ENCODE data around the gene NRG3. TPM values are rescaled to one million over a fixed set of nuclear protein-coding genes. Genes with fewer than 3 reads are reported as not detected.

Gene NRG3
- total and polyA plus RNA-seq, 9 donors = 0.04 to 4.5 (median 0.15) TPM; not detected in 2

DNA sequence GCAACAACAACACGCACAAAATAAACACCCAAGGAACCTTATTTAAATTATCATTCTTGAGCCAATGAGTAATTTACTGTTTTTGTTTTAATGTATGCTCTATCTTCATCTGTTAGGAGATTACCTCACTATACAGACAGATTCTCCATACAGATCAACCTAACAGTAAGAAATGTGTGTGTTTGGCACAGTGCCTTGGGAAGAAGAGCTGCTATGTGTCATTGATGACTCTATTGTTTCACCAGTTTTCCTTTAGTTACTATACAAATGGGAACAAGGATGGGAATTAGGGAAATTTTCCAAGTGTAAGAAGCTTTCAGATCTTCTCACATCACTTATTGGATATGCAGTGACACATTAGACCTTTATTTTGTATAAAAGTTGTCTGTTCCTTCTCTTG is 640.3 kb downstream of the NRG3 start:
- Histone ChIP-seq H3K36me3 (no peaks in the 10 kb centered on the region), H3K4me1 (ENCODE audit: insufficient read depth) (no peaks in the 10 kb centered on the region), H3K27ac (no peak overlapping the region), H3K4me3 (no peak overlapping the region), H3K27me3 (no peaks in the 10 kb centered on the region), H3K9me3 (no peaks in the 10 kb centered on the region)
- intact Hi-C loops (cut with DNase I) = no loop called here
- DNase-seq = no peak
- TF ChIP-seq, protein P1, sequence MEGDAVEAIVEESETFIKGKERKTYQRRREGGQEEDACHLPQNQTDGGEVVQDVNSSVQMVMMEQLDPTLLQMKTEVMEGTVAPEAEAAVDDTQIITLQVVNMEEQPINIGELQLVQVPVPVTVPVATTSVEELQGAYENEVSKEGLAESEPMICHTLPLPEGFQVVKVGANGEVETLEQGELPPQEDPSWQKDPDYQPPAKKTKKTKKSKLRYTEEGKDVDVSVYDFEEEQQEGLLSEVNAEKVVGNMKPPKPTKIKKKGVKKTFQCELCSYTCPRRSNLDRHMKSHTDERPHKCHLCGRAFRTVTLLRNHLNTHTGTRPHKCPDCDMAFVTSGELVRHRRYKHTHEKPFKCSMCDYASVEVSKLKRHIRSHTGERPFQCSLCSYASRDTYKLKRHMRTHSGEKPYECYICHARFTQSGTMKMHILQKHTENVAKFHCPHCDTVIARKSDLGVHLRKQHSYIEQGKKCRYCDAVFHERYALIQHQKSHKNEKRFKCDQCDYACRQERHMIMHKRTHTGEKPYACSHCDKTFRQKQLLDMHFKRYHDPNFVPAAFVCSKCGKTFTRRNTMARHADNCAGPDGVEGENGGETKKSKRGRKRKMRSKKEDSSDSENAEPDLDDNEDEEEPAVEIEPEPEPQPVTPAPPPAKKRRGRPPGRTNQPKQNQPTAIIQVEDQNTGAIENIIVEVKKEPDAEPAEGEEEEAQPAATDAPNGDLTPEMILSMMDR (IDR thresholded peaks at IDR 0.05) = no peak
- TF ChIP-seq POLR2A (IDR thresholded peaks at IDR 0.05) (no peak), EP300 (IDR thresholded peaks at IDR 0.05) (no peak)
- 75 to 88% (median 78%) methylated on average over 1 of the region's 1 CpG for WGBS, 3 donors

DNA sequence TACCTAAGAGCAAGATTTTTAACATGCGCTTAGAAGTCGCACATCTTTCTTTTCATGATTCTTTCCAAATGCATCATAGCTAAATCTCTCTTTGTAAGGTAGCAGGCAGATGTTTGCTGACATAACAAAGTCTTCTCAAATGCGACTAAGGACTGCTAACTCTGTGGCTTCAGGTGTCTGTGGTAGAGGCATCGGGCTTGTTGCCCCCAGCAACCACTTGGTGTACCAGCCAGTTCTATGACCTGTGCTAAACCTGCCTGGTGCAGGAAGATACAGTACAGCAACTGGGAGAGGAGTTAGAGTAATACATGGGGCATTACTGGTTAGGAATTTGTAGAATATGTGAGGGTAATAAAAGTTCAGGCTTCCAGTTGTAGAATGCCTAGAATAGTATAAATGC is 654.1 kb downstream of the NRG3 start:
- 82 to 89% (median 88%) methylated on average over 4 of the region's 4 CpGs for WGBS, 3 donors

DNA sequence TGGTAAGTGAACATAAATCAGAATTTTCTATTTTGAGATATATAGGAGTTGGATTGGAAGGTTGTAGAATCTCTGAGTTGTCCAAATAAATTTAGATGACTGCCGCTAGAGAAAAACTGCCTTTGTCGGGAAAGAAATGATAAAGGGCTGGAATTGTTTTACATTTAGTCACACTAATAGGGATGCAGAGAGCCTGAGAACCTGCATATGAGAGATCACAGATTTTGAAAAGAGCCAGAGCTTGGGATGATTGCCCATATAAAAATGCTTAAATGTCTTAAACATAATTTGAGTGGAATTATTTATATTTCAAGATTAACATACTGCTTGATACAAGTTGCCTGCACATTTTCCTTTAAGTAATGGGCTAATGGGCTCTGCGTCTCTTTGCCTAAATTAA is 660.5 kb downstream of the NRG3 start:
- H3K27ac ChIP-seq = no peak overlapping the region
- no peak overlapping the region for H3K4me3 ChIP-seq
- H3K9me3 ChIP-seq = no peaks in the 10 kb centered on the region
- no peak for DNase-seq
- TF ChIP-seq, protein P1 (IDR thresholded peaks at IDR 0.05) = no peak
- TF ChIP-seq EP300 (IDR thresholded peaks at IDR 0.05) (no peak), POLR2A (IDR thresholded peaks at IDR 0.05) (no peak)
- no peaks in the 10 kb centered on the region for H3K27me3 ChIP-seq
- intact Hi-C loops (cut with DNase I) = no loop called here
- H3K4me1 ChIP-seq (ENCODE audit: insufficient read depth) = no peaks in the 10 kb centered on the region
- H3K36me3 ChIP-seq = no peaks in the 10 kb centered on the region
- 41 to 46% (median 43%) methylated on average over 3 of the region's 3 CpGs for WGBS, 3 donors

More for the DNA sequence above, 654.1 kb downstream of the NRG3 start:
- TF ChIP-seq EP300 (IDR thresholded peaks at IDR 0.05) = no peak
- intact Hi-C loops (cut with DNase I) = no loop called here
- DNase-seq = no peak
- no peaks in the 10 kb centered on the region for H3K36me3 ChIP-seq
- H3K27me3 ChIP-seq = no peaks in the 10 kb centered on the region
- H3K4me1 ChIP-seq (ENCODE audit: insufficient read depth) = no peaks in the 10 kb centered on the region
- H3K27ac ChIP-seq = no peak overlapping the region
- H3K4me3 ChIP-seq = no peak overlapping the region
- no peaks in the 10 kb centered on the region for H3K9me3 ChIP-seq

DNA sequence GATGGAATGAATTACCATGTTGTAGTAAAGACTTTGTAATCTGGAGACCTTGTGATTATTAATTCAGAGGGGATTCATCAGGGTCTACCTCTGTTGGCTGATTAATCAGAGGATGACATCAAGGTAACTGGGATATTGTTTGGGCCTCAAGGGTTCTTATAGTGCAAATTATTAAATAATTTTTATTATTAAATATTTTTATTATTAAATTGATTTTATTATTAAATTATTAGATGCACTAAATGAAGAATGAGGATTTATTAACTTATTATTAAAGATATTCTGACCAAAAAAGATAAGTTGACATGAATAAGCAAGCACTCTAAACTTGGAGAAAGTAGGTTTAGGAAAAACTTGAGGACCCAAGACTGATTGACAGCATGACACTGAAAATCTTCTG is 661.7 kb downstream of the NRG3 start:
- Histone ChIP-seq H3K9me3 (no peaks in the 10 kb centered on the region), H3K36me3 (no peaks in the 10 kb centered on the region), H3K4me3 (no peak overlapping the region), H3K27ac (no peak overlapping the region), H3K27me3 (no peaks in the 10 kb centered on the region), H3K4me1 (ENCODE audit: insufficient read depth) (no peaks in the 10 kb centered on the region)
- DNase-seq = no peak
- TF ChIP-seq POLR2A (IDR thresholded peaks at IDR 0.05) (no peak), EP300 (IDR thresholded peaks at IDR 0.05) (no peak)
- TF ChIP-seq, protein P1 (IDR thresholded peaks at IDR 0.05) = no peak
- intact Hi-C loops (cut with DNase I) = no loop called here

DNA sequence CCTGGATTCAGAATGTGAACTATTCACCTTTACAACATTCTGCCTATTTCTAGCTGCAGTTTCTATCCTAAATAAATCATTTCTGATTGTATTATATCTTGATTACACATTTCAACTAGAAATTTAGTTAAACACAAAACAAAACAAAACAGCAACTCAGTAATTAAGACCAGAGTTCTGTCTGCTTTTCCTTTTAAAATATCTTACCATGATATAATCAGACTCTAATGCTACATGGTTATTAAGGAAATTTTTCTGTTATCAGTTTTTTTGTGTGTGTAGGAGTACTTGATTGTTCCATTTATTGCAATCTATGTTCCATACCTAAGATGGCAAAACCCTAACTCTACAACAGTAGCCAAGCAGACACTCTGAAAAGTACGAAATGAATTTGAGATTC is 663.3 kb downstream of the NRG3 start:
- H3K27ac ChIP-seq = no peak overlapping the region
- no peaks in the 10 kb centered on the region for H3K9me3 ChIP-seq
- no peak overlapping the region for H3K4me3 ChIP-seq
- intact Hi-C loops (cut with DNase I) = no loop called here
- H3K27me3 ChIP-seq = no peaks in the 10 kb centered on the region
- H3K4me1 ChIP-seq (ENCODE audit: insufficient read depth) = no peaks in the 10 kb centered on the region
- H3K36me3 ChIP-seq = no peaks in the 10 kb centered on the region
- 60 to 71% (median 71%) methylated on average over 1 of the region's 1 CpG for WGBS, 3 donors
- no peak for TF ChIP-seq POLR2A (IDR thresholded peaks at IDR 0.05)
- TF ChIP-seq EP300 (IDR thresholded peaks at IDR 0.05) = no peak
- TF ChIP-seq, protein P1 (IDR thresholded peaks at IDR 0.05) = no peak
- DNase-seq = no peak

Data from ovary (tissue), 9 donors.